HCT116 (cell line): ENCODE measurements around the gene C9orf72. TPM values are rescaled to one million over a fixed set of nuclear protein-coding genes. Genes with fewer than 3 reads are reported as not detected.

Experiments
- ATAC-seq: fragments of 200-7000 bp; cut with Tn5 transposase; 2 replicates; pipeline ENCODE4 v1.9.1; 2020; ENCODE audit warnings: mild to moderate bottlenecking, moderate library complexity
- BruUV-seq: library from RNA; stranded (reverse); fragments of 400-500 nt; replicated peaks from 2 replicates; lab custom pipeline; 2021; lab: Mats Ljungman, UMichigan
- CTCF ChIA-PET: fragments of 300-600 bp; sonication (Branson Sonifier 250); formaldehyde crosslinking; loops from one replicate; lab custom pipeline; 2021; ENCODE audit warnings: antibody characterized with exemption; lab: Charles Lee
- POLR2A ChIA-PET: fragments of 300-600, 350-600 bp; sonication (Branson Sonifier 250); formaldehyde crosslinking; loops from one replicate; lab custom pipeline; 2021; ENCODE audit warnings: antibody characterized with exemption; lab: Charles Lee
- RAD21 ChIA-PET, 2 experiments: fragments of 300-600 bp; sonication (Branson Sonifier 250); formaldehyde crosslinking; loops; one replicate each; lab custom pipeline; 2023; ENCODE audit warnings: low total read pairs in 2 of 2; ENCODE audit not compliant: uncharacterized antibody in 2 of 2, unreplicated experiment in 2 of 2, low non-redundant PET in 1 of 2; lab: Charles Lee
- DNase-seq: peaks from one replicate; pipeline ENCODE4 v3.0.0-alpha.2; 2010; ENCODE audit warnings: low read depth, low spot score
- H2AFZ ChIP-seq: fragments of 200-600 bp; shearing (Covaris generic), sonication (generic); 2 replicates; pipeline ENCODE4 v1.6.1; 2017; ENCODE audit warnings: low read depth, mixed run types, mixed read lengths, antibody characterized with exemption, low read length; ENCODE audit not compliant: poor library complexity, severe bottlenecking
- H3K27ac ChIP-seq: 2 replicates; pipeline ENCODE4 v1.5.1; 2012; ENCODE audit warnings: low read depth, low read length
- H3K27me3 ChIP-seq: fragments of 200-600 bp; sonication (generic); 2 replicates; pipeline ENCODE4 v1.6.1; 2016; ENCODE audit warnings: mixed run types, low read length, mixed read lengths; ENCODE audit not compliant: insufficient read depth
- H3K36me3 ChIP-seq, 2 experiments: fragments of 200-500 bp in 1 of 2; fragments of 200-600 bp in 1 of 2; sonication (Bioruptor generic) in 1 of 2; sonication (generic) in 1 of 2; 2 replicates each; pipeline versions ENCODE4 v1.5.1 to v1.6.1; 2014 to 2016; ENCODE audit warnings: low read length in 2 of 2, inconsistent platforms in 1 of 2, mixed read lengths in 1 of 2, mixed run types in 1 of 2; ENCODE audit not compliant: insufficient read depth in 2 of 2, control insufficient read depth in 1 of 2
- H3K4me1 ChIP-seq, 2 experiments: fragments of 200-600 bp in 1 of 2; sonication (generic) in 1 of 2; 2 replicates each; pipeline versions ENCODE4 v1.5.1 to v1.6.1; 2012 to 2017; ENCODE audit warnings: low read length in 2 of 2, inconsistent platforms in 1 of 2, mild to moderate bottlenecking in 1 of 2, mixed read lengths in 1 of 2, mixed run types in 1 of 2, moderate library complexity in 1 of 2; ENCODE audit not compliant: insufficient read depth in 2 of 2, control insufficient read depth in 1 of 2
- H3K4me2 ChIP-seq: fragments of 200-600 bp; sonication (generic); 2 replicates; pipeline ENCODE4 v1.6.1; 2017; ENCODE audit warnings: mixed run types, low read length, mixed read lengths
- H3K4me3 ChIP-seq, 2 experiments: fragments of 200-600 bp in 1 of 2; sonication (generic) in 1 of 2; replicated peaks in 1 of 2; 2 replicates each; pipeline ENCODE4 v1.5.1; 2011 to 2016; ENCODE audit warnings: low read length in 2 of 2, control low read depth in 1 of 2, low read depth in 1 of 2, mild to moderate bottlenecking in 1 of 2, mixed read lengths in 1 of 2, mixed run types in 1 of 2
- H3K79me2 ChIP-seq: fragments of 200-600 bp; sonication (generic); 2 replicates; pipeline ENCODE4 v1.6.1; 2017; ENCODE audit warnings: mild to moderate bottlenecking, mixed run types, low read length, moderate library complexity, mixed read lengths; ENCODE audit not compliant: insufficient read depth
- H3K9ac ChIP-seq: fragments of 200-600 bp; sonication (generic); 2 replicates; pipeline ENCODE4 v1.6.1; 2016; ENCODE audit warnings: low read length, mixed read lengths
- H3K9me2 ChIP-seq: fragments of 200-600 bp; sonication (generic), shearing (Covaris generic); 2 replicates; pipeline ENCODE4 v1.6.1; 2017; ENCODE audit warnings: mixed run types, mild to moderate bottlenecking, moderate library complexity; ENCODE audit not compliant: insufficient read depth
- H3K9me3 ChIP-seq, 2 experiments: fragments of 200-500 bp in 1 of 2; fragments of 200-600 bp in 1 of 2; sonication (Bioruptor generic) in 1 of 2; sonication (generic) in 1 of 2; 2 replicates each; pipeline ENCODE4 v1.6.1; 2014 to 2017; ENCODE audit warnings: low read length in 2 of 2, mixed read lengths in 2 of 2, inconsistent platforms in 1 of 2, low read depth in 1 of 2, mild to moderate bottlenecking in 1 of 2, mixed run types in 1 of 2, moderate library complexity in 1 of 2; ENCODE audit not compliant: control insufficient read depth in 1 of 2, insufficient read depth in 1 of 2
- H4K20me1 ChIP-seq: fragments of 200-600 bp; sonication (generic), shearing (Covaris generic); 2 replicates; pipeline ENCODE4 v1.6.1; 2017; ENCODE audit warnings: mixed run types, mild to moderate bottlenecking, moderate library complexity; ENCODE audit not compliant: insufficient read depth
- ELF1 ChIP-seq: IDR thresholded peaks from 2 replicates; pipeline ENCODE4 v1.6.1; 2012; ENCODE audit warnings: low read depth, borderline replicate concordance
- EZH2 ChIP-seq: fragments of 200-600 bp; sonication (generic); IDR thresholded peaks from 2 replicates; pipeline ENCODE4 v1.6.1; 2017; ENCODE audit warnings: antibody characterized with exemption, mixed run types
- FOSL1 ChIP-seq: IDR thresholded peaks from 2 replicates; pipeline ENCODE4 v1.6.1; 2012; ENCODE audit warnings: low read depth
- JUND ChIP-seq: IDR thresholded peaks from 2 replicates; pipeline ENCODE4 v1.6.1; 2012
- POLR2AphosphoS5 ChIP-seq: IDR thresholded peaks from 2 replicates; pipeline ENCODE4 v1.6.1; 2011; ENCODE audit warnings: mild to moderate bottlenecking, low read depth, low read length, moderate library complexity
- SIN3A ChIP-seq: IDR thresholded peaks from 2 replicates; pipeline ENCODE4 v1.6.1; 2012; ENCODE audit warnings: low read depth
- SP1 ChIP-seq: IDR thresholded peaks from 2 replicates; pipeline ENCODE4 v1.6.1; 2012; ENCODE audit warnings: low read depth
- YY1 ChIP-seq: IDR thresholded peaks from 2 replicates; pipeline ENCODE4 v1.6.1; 2011; ENCODE audit warnings: low read length, low read depth, moderate library complexity, mild to moderate bottlenecking; ENCODE audit not compliant: insufficient replicate concordance; ENCODE audit errors: extremely low read depth
- ZFX ChIP-seq: fragments of 450-650 bp; IDR thresholded peaks from 2 replicates; pipeline ENCODE4 v1.6.1; 2017
- ZNF274 ChIP-seq: fragments of 200-500 bp; sonication (Bioruptor generic); IDR thresholded peaks from 2 replicates; pipeline ENCODE4 v1.6.1; 2014; ENCODE audit warnings: mild to moderate bottlenecking, low read depth, low read length, inconsistent platforms
- intact Hi-C: fragments of 100-400 bp; cut with micrococcal nuclease; formaldehyde crosslinking; loops from 2 replicates; pipeline ENCODE4 v1.10.0; 2022
- total RNA-seq: library from RNA; stranded (reverse); gene quantifications from one replicate; pipeline ENCODE4 v1.2.1, GENCODE V29; 2021; ENCODE audit not compliant: unreplicated experiment
- TF ChIP-seq, protein P1 (sequence below): IDR thresholded peaks from 2 replicates; pipeline ENCODE4 v1.6.1; 2011; ENCODE audit warnings: mild to moderate bottlenecking, low read length, moderate library complexity; ENCODE audit not compliant: insufficient replicate concordance; ENCODE audit errors: extremely low read depth

The C9orf72 gene
- total RNA-seq, 1 experiment from 2014 or later = 12.0 TPM

DNA sequence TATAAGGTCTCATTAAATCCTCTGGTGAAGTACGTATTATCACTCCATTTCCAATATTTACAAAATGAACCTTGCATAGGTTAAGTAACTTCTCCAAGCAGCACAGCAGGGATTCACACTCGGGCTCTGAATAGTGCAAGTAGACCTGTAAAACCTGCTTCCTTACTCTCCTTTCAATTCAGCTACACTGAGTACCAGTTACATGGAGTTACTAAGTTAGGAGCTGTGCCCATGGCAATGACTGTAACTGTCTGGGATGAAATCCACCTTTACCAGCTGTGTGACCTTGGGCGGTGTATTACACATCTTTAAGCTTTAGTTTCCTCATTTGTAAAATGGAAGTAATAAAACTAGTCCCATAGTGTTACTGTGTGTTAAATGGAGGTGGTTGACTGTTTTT lies 27.8 kb downstream of the C9orf72 start:
- H3K4me3 ChIP-seq = no peak overlapping the region
- H3K9me3 ChIP-seq = no peaks in the 10 kb centered on the region
- no peaks in the 10 kb centered on the region for H3K36me3 ChIP-seq
- no peak overlapping the region for H3K27ac ChIP-seq
- no peak overlapping the region for H3K4me2 ChIP-seq
- no peak overlapping the region for H3K9ac ChIP-seq
- H2AFZ ChIP-seq = no peak overlapping the region
- H3K9me2 ChIP-seq = no peaks in the 10 kb centered on the region
- BruUV-seq = no TSS peak
- no peaks in the 10 kb centered on the region for H3K4me1 ChIP-seq
- ChIA-PET RAD21 (no interaction called here), POLR2A (no interaction called here), CTCF (interaction anchor here (1.1 kb wide), 1 partner anchor 213 kb away, joined by 3 read pairs; no protein-coding TSS in a partner anchor)
- no peak for TF ChIP-seq ZNF274
- ATAC-seq = no peak
- H3K79me2 ChIP-seq = no peaks in the 10 kb centered on the region
- no peaks in the 10 kb centered on the region for H3K27me3 ChIP-seq
- no peaks in the 10 kb centered on the region for H4K20me1 ChIP-seq
- DNase-seq = no peak
- intact Hi-C loops = no loop called here

GRCh38 chr9:27542508-27542907 lies 30.8 kb downstream of the C9orf72 start:
- RAD21 ChIA-PET = no interaction called here

More at GRCh38 chr9:27542508-27542907, 30.8 kb downstream of the C9orf72 start:
- no TSS peak for BruUV-seq
- CTCF ChIA-PET = interaction anchor here (1.1 kb wide), 1 partner anchor 15 kb away, joined by 3 read pairs; no protein-coding TSS in a partner anchor
- no peak overlapping the region for H2AFZ ChIP-seq
- DNase-seq = no peak
- no peaks in the 10 kb centered on the region for H3K79me2 ChIP-seq
- H3K36me3 ChIP-seq = no peaks in the 10 kb centered on the region; a peak in 1 of 4 replicates
- intact Hi-C loops = no loop called here
- no peaks in the 10 kb centered on the region for H3K9me3 ChIP-seq
- H3K4me2 ChIP-seq = no peak overlapping the region
- no peaks in the 10 kb centered on the region for H3K9me2 ChIP-seq
- H3K4me3 ChIP-seq = no peak overlapping the region
- H3K9ac ChIP-seq = no peak overlapping the region
- no peaks in the 10 kb centered on the region for H3K27me3 ChIP-seq
- POLR2A ChIA-PET = no interaction called here
- H3K27ac ChIP-seq = no peak overlapping the region
- no peaks in the 10 kb centered on the region for H4K20me1 ChIP-seq
- no peak for ATAC-seq
- TF ChIP-seq ZNF274 (no peak), ZFX (no peak), EZH2 (no peak), JUND (no peak), SIN3A (no peak), YY1 (no peak), FOSL1 (no peak), POLR2AphosphoS5 (no peak), ELF1 (no peak), SP1 (no peak)
- TF ChIP-seq, protein P1, sequence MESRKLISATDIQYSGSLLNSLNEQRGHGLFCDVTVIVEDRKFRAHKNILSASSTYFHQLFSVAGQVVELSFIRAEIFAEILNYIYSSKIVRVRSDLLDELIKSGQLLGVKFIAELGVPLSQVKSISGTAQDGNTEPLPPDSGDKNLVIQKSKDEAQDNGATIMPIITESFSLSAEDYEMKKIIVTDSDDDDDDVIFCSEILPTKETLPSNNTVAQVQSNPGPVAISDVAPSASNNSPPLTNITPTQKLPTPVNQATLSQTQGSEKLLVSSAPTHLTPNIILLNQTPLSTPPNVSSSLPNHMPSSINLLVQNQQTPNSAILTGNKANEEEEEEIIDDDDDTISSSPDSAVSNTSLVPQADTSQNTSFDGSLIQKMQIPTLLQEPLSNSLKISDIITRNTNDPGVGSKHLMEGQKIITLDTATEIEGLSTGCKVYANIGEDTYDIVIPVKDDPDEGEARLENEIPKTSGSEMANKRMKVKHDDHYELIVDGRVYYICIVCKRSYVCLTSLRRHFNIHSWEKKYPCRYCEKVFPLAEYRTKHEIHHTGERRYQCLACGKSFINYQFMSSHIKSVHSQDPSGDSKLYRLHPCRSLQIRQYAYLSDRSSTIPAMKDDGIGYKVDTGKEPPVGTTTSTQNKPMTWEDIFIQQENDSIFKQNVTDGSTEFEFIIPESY = no peak
- no peaks in the 10 kb centered on the region for H3K4me1 ChIP-seq
